ENCODE measurements around the gene ABCC4.

DNA sequence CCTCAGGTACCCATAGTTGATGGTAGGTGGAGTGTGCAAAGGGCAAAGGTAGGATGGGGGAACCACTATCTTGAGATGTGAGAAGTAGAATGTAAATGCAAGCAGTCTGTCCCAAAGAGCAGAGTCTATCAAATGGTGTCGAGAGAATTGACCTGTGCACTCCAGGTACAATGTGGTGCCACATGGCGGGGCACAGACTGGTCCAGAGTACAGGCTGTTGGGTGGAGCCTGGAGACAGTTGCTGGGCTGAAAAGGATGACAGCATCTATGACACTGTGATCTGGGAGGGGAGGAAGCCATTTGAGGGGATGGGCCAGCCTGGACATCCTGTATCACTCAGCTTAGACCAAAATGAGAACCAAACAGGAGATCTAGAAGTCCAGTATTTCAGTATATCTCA lies 180.6 kb downstream of the ABCC4 start:
- TF ChIP-seq CTCF (conservative IDR thresholded peaks at IDR 0.05 in 1 of 2, IDR thresholded peaks at IDR 0.05 in 1 of 2; ENCODE audit: low read depth in 1 of 2, low read length in 2 of 2) (no peak), EZH2 (IDR thresholded peaks at IDR 0.05; ENCODE audit: low read length, missing control alignments) (no peak)
